Activated T-helper 2 cell treated with anti-CD3 and anti-CD28 coated beads, Interferon-gamma antibody, Interleukin-2, Interleukin-4, amounts not matched to agents 10 μg/mL and 5 μg/mL and 100 μg/mL, durations not matched to agents 14 hours and 24 hours and 36 hours (primary cell): ENCODE measurements around the gene DKKL1. TPM values are rescaled to one million over a fixed set of nuclear protein-coding genes. Genes with fewer than 3 reads are reported as not detected.
"Not testable (repeated sequence)": the region's sequence is repeated elsewhere in the genome, so short reads cannot be mapped to it uniquely, and the experiment has no call there.

Experiments
- DNase-seq: peaks from one replicate; pipeline ENCODE4 v3.0.0; 2021; ENCODE audit warnings: low spot score
- H3K27ac Mint-ChIP-seq: one replicate; pipeline ENCODE4 v1.8.0; 2021; ENCODE audit warnings: mixed read lengths
- H3K27me3 Mint-ChIP-seq: one replicate; pipeline ENCODE4 v1.8.0; 2021; ENCODE audit warnings: low read depth, mixed read lengths
- H3K36me3 Mint-ChIP-seq: one replicate; pipeline ENCODE4 v1.8.0; 2021; ENCODE audit warnings: low read depth, mixed read lengths
- H3K4me1 Mint-ChIP-seq: one replicate; pipeline ENCODE4 v1.8.0; 2021; ENCODE audit warnings: low read depth, mixed read lengths
- H3K4me3 Mint-ChIP-seq: one replicate; pipeline ENCODE4 v1.8.0; 2021; ENCODE audit warnings: low read depth, mild to moderate bottlenecking, moderate library complexity, mixed read lengths
- H3K9me3 Mint-ChIP-seq: one replicate; pipeline ENCODE4 v1.8.0; 2021; ENCODE audit warnings: mixed read lengths
- intact Hi-C: fragments of 100-400 bp; cut with micrococcal nuclease; formaldehyde crosslinking; loops from one replicate; pipeline ENCODE4 v1.15.1; 2023
- total RNA-seq: library from RNA; stranded (reverse); gene quantifications from 2 replicates; pipeline ENCODE4 v1.2.3, GENCODE V29; 2022

DKKL1 gene
- total RNA-seq, 1 donor from 2014 or later = not detected

GRCh38 chr19:49359851-49360820 is 3.5 kb upstream of the DKKL1 start:
- Mint-ChIP-seq H3K36me3 (no peaks in the 10 kb centered on the region), H3K4me1 (peaks cover 6% of the 10 kb centered on the region), H3K9me3 (no peaks in the 10 kb centered on the region), H3K4me3 (no peak overlapping the region), H3K27ac (no peak overlapping the region), H3K27me3 (peaks cover 46% of the 10 kb centered on the region)
- DNase-seq = no peak
- intact Hi-C loops = no loop called here

- Mint-ChIP-seq H3K4me3 (no peak overlapping the region), H3K36me3 (no peaks in the 10 kb centered on the region), H3K27me3 (peaks cover 43% of the 10 kb centered on the region), H3K27ac (no peak overlapping the region), H3K4me1 (peaks cover 4% of the 10 kb centered on the region), H3K9me3 (no peaks in the 10 kb centered on the region)
- no peak for DNase-seq
- intact Hi-C loops = no loop called here
These were observed 2.1 kb upstream of the DKKL1 start for GRCh38 chr19:49361438-49362047.

GRCh38 chr19:49362048-49362928 is 1.4 kb upstream of the DKKL1 start, which contains the start of gene TEAD2:
TEAD2 (minus strand) TSS chr19:49362416; CDS start chr19:49360075, 2,341 bp downstream.
- intact Hi-C loops = no loop called here
- H3K27ac Mint-ChIP-seq = no peak within 1 kb of the TSS
- peaks cover 4% of the 10 kb centered on the region for H3K4me1 Mint-ChIP-seq
- H3K36me3 Mint-ChIP-seq = no peaks in the 10 kb centered on the region
- H3K4me3 Mint-ChIP-seq = no peak within 1 kb of the TSS
- no peaks in the 10 kb centered on the region for H3K9me3 Mint-ChIP-seq
- peaks cover 37% of the 10 kb centered on the region for H3K27me3 Mint-ChIP-seq
- no peak for DNase-seq

GRCh38 chr19:49362929-49363267 is 779 bp upstream of the DKKL1 start:
- Mint-ChIP-seq H3K27ac (no peak overlapping the region), H3K4me3 (no peak overlapping the region), H3K4me1 (peaks cover 4% of the 10 kb centered on the region), H3K27me3 (peaks cover 36% of the 10 kb centered on the region), H3K9me3 (no peaks in the 10 kb centered on the region), H3K36me3 (no peaks in the 10 kb centered on the region)
- DNase-seq = no peak
- intact Hi-C loops = no loop called here

GRCh38 chr19:49364083-49364737 is 533 bp downstream of the DKKL1 start:
- H3K36me3 Mint-ChIP-seq = no peaks in the 10 kb centered on the region
- H3K27me3 Mint-ChIP-seq = peaks cover 36% of the 10 kb centered on the region
- intact Hi-C loops = no loop called here
- no peak overlapping the region for H3K4me3 Mint-ChIP-seq
- H3K9me3 Mint-ChIP-seq = peaks cover 6% of the 10 kb centered on the region
- no peak overlapping the region for H3K27ac Mint-ChIP-seq
- DNase-seq = no peak
- H3K4me1 Mint-ChIP-seq = peaks cover 4% of the 10 kb centered on the region

- Mint-ChIP-seq H3K9me3 (peaks cover 10% of the 10 kb centered on the region), H3K4me3 (no peak overlapping the region), H3K4me1 (peaks cover 4% of the 10 kb centered on the region), H3K36me3 (no peaks in the 10 kb centered on the region), H3K27me3 (peaks cover 23% of the 10 kb centered on the region), H3K27ac (no peak overlapping the region)
- DNase-seq = no peak
- intact Hi-C loops = no loop called here
These were observed 2.4 kb downstream of the DKKL1 start for GRCh38 chr19:49366110-49366509.

- Mint-ChIP-seq H3K4me3 (no peak overlapping the region), H3K27ac (no peak overlapping the region), H3K4me1 (no peaks in the 10 kb centered on the region), H3K27me3 (peaks cover 14% of the 10 kb centered on the region), H3K9me3 (peaks cover 10% of the 10 kb centered on the region), H3K36me3 (no peaks in the 10 kb centered on the region)
- intact Hi-C loops = no loop called here
- no peak for DNase-seq
These were observed 5.2 kb downstream of the DKKL1 start for GRCh38 chr19:49368711-49369358.

GRCh38 chr19:49371184-49371583 is 7.5 kb downstream of the DKKL1 start:
- DNase-seq = no peak
- Mint-ChIP-seq H3K9me3 (peaks cover 10% of the 10 kb centered on the region), H3K27ac (no peak overlapping the region), H3K4me3 (no peak overlapping the region), H3K4me1 (no peaks in the 10 kb centered on the region), H3K27me3 (peaks cover 3% of the 10 kb centered on the region), H3K36me3 (no peaks in the 10 kb centered on the region)
- intact Hi-C loops = no loop called here

- H3K27ac Mint-ChIP-seq, H3K4me1 Mint-ChIP-seq, DNase-seq, intact Hi-C loops, H3K27me3 Mint-ChIP-seq, H3K4me3 Mint-ChIP-seq, H3K36me3 Mint-ChIP-seq: not testable (repeated sequence)
- peaks cover 10% of the 10 kb centered on the region for H3K9me3 Mint-ChIP-seq
These were observed 9.5 kb downstream of the DKKL1 start for GRCh38 chr19:49373174-49373573.

- DNase-seq = no peak
- Mint-ChIP-seq H3K4me1 (no peaks in the 10 kb centered on the region), H3K4me3 (no peak overlapping the region), H3K27me3 (peaks cover 4% of the 10 kb centered on the region), H3K27ac (no peak overlapping the region), H3K36me3 (no peaks in the 10 kb centered on the region), H3K9me3 (no peaks in the 10 kb centered on the region)
- intact Hi-C loops = loop anchor here (1.0 kb wide), 1 partner anchor 22 kb away; no protein-coding TSS in a partner anchor
These were observed 11.2 kb downstream of the DKKL1 start for GRCh38 chr19:49374665-49375434.

GRCh38 chr19:49378512-49378911 is 14.8 kb downstream of the DKKL1 start:
- peaks cover 11% of the 10 kb centered on the region for H3K27me3 Mint-ChIP-seq
- H3K4me3 Mint-ChIP-seq = no peak overlapping the region
- H3K9me3 Mint-ChIP-seq = peaks cover 10% of the 10 kb centered on the region
- H3K36me3 Mint-ChIP-seq = no peaks in the 10 kb centered on the region
- no peaks in the 10 kb centered on the region for H3K4me1 Mint-ChIP-seq
- no peak overlapping the region for H3K27ac Mint-ChIP-seq
- DNase-seq = no peak
- intact Hi-C loops = no loop called here
